GM10266 (cell line): ENCODE results near the gene RHOC.

ENCODE experiments used
- DNase-seq: peaks from one replicate; pipeline ENCODE4 v3.0.0; 2012; ENCODE audit errors: extremely low spot score
- CTCF ChIP-seq: IDR thresholded peaks from 2 replicates; pipeline ENCODE4 v1.5.1; 2012; ENCODE audit warnings: mild to moderate bottlenecking, low read depth; ENCODE audit not compliant: control insufficient read depth, insufficient read depth; ENCODE audit errors: missing control alignments

Gene RHOC

GRCh38 chr1:112706505-112707220 lies at the start of gene RHOC:
TSS of gene RHOC (minus strand) at chr1:112707127. CDS start at chr1:112703799, 3,328 bp downstream.
- peak; percentile 94 for DNase-seq

GRCh38 chr1:112754116-112754628 lies 47.2 kb upstream of the RHOC start:
- DNase-seq: no peak
- TF ChIP-seq CTCF: no peak

More at GRCh38 chr1:112706505-112707220, at the start of gene RHOC:
- TF ChIP-seq CTCF: no peak

- TF ChIP-seq CTCF: no peak
- DNase-seq: no peak
Observed at GRCh38 chr1:112748396-112748795, 41.5 kb upstream of the RHOC start.

GRCh38 chr1:112744009-112744578 lies 37.2 kb upstream of the RHOC start:
- no peak for DNase-seq
- no peak for TF ChIP-seq CTCF

GRCh38 chr1:112743174-112744008 lies 36.5 kb upstream of the RHOC start:
- TF ChIP-seq CTCF: no peak
- no peak for DNase-seq

- DNase-seq: no peak
- no peak for TF ChIP-seq CTCF
Observed at GRCh38 chr1:112737573-112737972, 30.6 kb upstream of the RHOC start.

GRCh38 chr1:112735752-112736151 lies 28.8 kb upstream of the RHOC start:
- TF ChIP-seq CTCF: no peak
- no peak for DNase-seq
